Spinal cord (tissue), 10 donors: Measurements from ENCODE around the gene OR5AC2. TPM values are rescaled to one million over a fixed set of nuclear protein-coding genes. Genes with fewer than 3 reads are reported as not detected.

Experiments used
- DNase-seq, 6 donors: peaks; one replicate each; pipeline versions ENCODE4 v3.0.0 to v3.0.0-alpha.2; 2013 to 2015; ENCODE audit warnings: low spot score in 6 of 6, low read depth in 4 of 6
- H3K27ac ChIP-seq: one replicate; pipeline ENCODE4 v1.5.1; 2013; ENCODE audit warnings: low read depth, low read length, control low read depth
- H3K27me3 ChIP-seq: one replicate; pipeline ENCODE4 v1.6.1; 2013; ENCODE audit warnings: low read length; ENCODE audit not compliant: control insufficient read depth, insufficient read depth
- H3K36me3 ChIP-seq: one replicate; pipeline ENCODE4 v1.6.1; 2013; ENCODE audit warnings: low read length; ENCODE audit not compliant: control insufficient read depth, insufficient read depth
- H3K4me1 ChIP-seq: one replicate; pipeline ENCODE4 v1.6.1; 2013; ENCODE audit warnings: low read length; ENCODE audit not compliant: control insufficient read depth, insufficient read depth
- H3K4me3 ChIP-seq: one replicate; pipeline ENCODE4 v1.5.1; 2013; ENCODE audit warnings: low read depth, low read length, control low read depth
- H3K9me3 ChIP-seq: one replicate; pipeline ENCODE4 v1.6.1; 2013; ENCODE audit warnings: low read length; ENCODE audit not compliant: control insufficient read depth, insufficient read depth
- WGBS: methylation state at CpG from one replicate; pipeline ENCODE4 v1.1.5; 2013; ENCODE audit warnings: missing lambda C conversion rate; ENCODE audit not compliant: insufficient coverage; 5-methylcytosine and 5-hydroxymethylcytosine counted together
- polyA plus RNA-seq, 2 donors: library from polyadenylated mRNA; unstranded; fragments of 120-200 nt; gene quantifications; one replicate each; pipeline ENCODE4 v1.2.1, GENCODE V29; 2013; ENCODE audit not compliant: insufficient read length in 2 of 2
- total RNA-seq, 2 donors: library from RNA; depleted of rRNA in 1 of 2; stranded (reverse); fragments of 120-200 nt in 1 of 2; fragments of >200 nt in 1 of 2; gene quantifications; one replicate each; pipeline versions ENCODE4 v1.2.3 to v1.2.4, GENCODE V29; 2013 to 2014
- donor health status: healthy.

OR5AC2 gene
- total and polyA plus RNA-seq, 4 donors = not detected

- DNase-seq = no peak
- no peak overlapping the region for H3K27ac ChIP-seq
- H3K9me3 ChIP-seq = no peaks in the 10 kb centered on the region
- H3K27me3 ChIP-seq = no peaks in the 10 kb centered on the region
- WGBS = no CpG with 5 or more reads among the region's 2 CpGs
- no peaks in the 10 kb centered on the region for H3K36me3 ChIP-seq
- H3K4me3 ChIP-seq = no peak overlapping the region
- H3K4me1 ChIP-seq = no peaks in the 10 kb centered on the region
These were observed 18.1 kb upstream of the OR5AC2 start for GRCh38 chr3:98068824-98069223.

- no peaks in the 10 kb centered on the region for H3K36me3 ChIP-seq
- H3K4me1 ChIP-seq = no peaks in the 10 kb centered on the region
- H3K27me3 ChIP-seq = no peaks in the 10 kb centered on the region
- DNase-seq = no peak
- no peak overlapping the region for H3K4me3 ChIP-seq
- H3K27ac ChIP-seq = no peak overlapping the region
- no peaks in the 10 kb centered on the region for H3K9me3 ChIP-seq
- no CpG with 5 or more reads among the region's 2 CpGs for WGBS
These were observed 16.1 kb upstream of the OR5AC2 start for GRCh38 chr3:98070840-98071239.

- Histone ChIP-seq H3K9me3 (no peaks in the 10 kb centered on the region), H3K4me1 (no peaks in the 10 kb centered on the region), H3K27ac (no peak overlapping the region), H3K4me3 (no peak overlapping the region), H3K36me3 (no peaks in the 10 kb centered on the region), H3K27me3 (no peaks in the 10 kb centered on the region)
- WGBS = 58% methylated on average over 1 of the region's 1 CpG
- no peak for DNase-seq
These were observed 13.5 kb upstream of the OR5AC2 start for GRCh38 chr3:98073486-98073885.

- Histone ChIP-seq H3K36me3 (no peaks in the 10 kb centered on the region), H3K4me3 (no peak overlapping the region), H3K27ac (no peak overlapping the region), H3K27me3 (no peaks in the 10 kb centered on the region), H3K4me1 (no peaks in the 10 kb centered on the region), H3K9me3 (no peaks in the 10 kb centered on the region)
- 90% methylated on average over 2 of the region's 5 CpGs for WGBS
- DNase-seq = no peak
These were observed 8.9 kb downstream of the OR5AC2 start for GRCh38 chr3:98095882-98096281.

- Histone ChIP-seq H3K27ac (no peak overlapping the region), H3K9me3 (no peaks in the 10 kb centered on the region), H3K36me3 (no peaks in the 10 kb centered on the region), H3K4me3 (no peak overlapping the region), H3K4me1 (no peaks in the 10 kb centered on the region), H3K27me3 (no peaks in the 10 kb centered on the region)
- WGBS = 88% methylated on average over 1 of the region's 4 CpGs
- no peak for DNase-seq
These were observed 12.9 kb downstream of the OR5AC2 start for GRCh38 chr3:98099848-98100247.

- Histone ChIP-seq H3K27ac (no peak overlapping the region), H3K27me3 (no peaks in the 10 kb centered on the region), H3K36me3 (no peaks in the 10 kb centered on the region), H3K4me3 (no peak overlapping the region), H3K4me1 (no peaks in the 10 kb centered on the region), H3K9me3 (peaks cover 5% of the 10 kb centered on the region)
- no peak for DNase-seq
- WGBS = no CpG with 5 or more reads among the region's 1 CpG
These were observed 21.2 kb downstream of the OR5AC2 start for GRCh38 chr3:98108162-98108561.

GRCh38 chr3:98109807-98110549 lies 23.0 kb downstream of the OR5AC2 start:
- Histone ChIP-seq H3K36me3 (no peaks in the 10 kb centered on the region), H3K27ac (no peak overlapping the region), H3K9me3 (peaks cover 5% of the 10 kb centered on the region), H3K4me3 (no peak overlapping the region), H3K27me3 (no peaks in the 10 kb centered on the region), H3K4me1 (no peaks in the 10 kb centered on the region)
- 80% methylated on average over 3 of the region's 4 CpGs for WGBS
- DNase-seq = no peak

- DNase-seq = no peak
- no peaks in the 10 kb centered on the region for H3K27me3 ChIP-seq
- no peak overlapping the region for H3K27ac ChIP-seq
- H3K9me3 ChIP-seq = peaks cover 5% of the 10 kb centered on the region
- H3K36me3 ChIP-seq = no peaks in the 10 kb centered on the region
- H3K4me3 ChIP-seq = no peak overlapping the region
- no peaks in the 10 kb centered on the region for H3K4me1 ChIP-seq
These were observed 23.6 kb downstream of the OR5AC2 start for GRCh38 chr3:98110550-98110908.

- H3K27ac ChIP-seq = no peak overlapping the region
- peaks cover 5% of the 10 kb centered on the region for H3K9me3 ChIP-seq
- no peak for DNase-seq
- H3K4me3 ChIP-seq = no peak overlapping the region
- WGBS = 67% methylated on average over 1 of the region's 3 CpGs
- no peaks in the 10 kb centered on the region for H3K27me3 ChIP-seq
- no peaks in the 10 kb centered on the region for H3K36me3 ChIP-seq
- no peaks in the 10 kb centered on the region for H3K4me1 ChIP-seq
These were observed 27.3 kb downstream of the OR5AC2 start for GRCh38 chr3:98114264-98114663.

- Histone ChIP-seq H3K4me3 (no peak overlapping the region), H3K27ac (no peak overlapping the region), H3K36me3 (no peaks in the 10 kb centered on the region), H3K4me1 (no peaks in the 10 kb centered on the region), H3K27me3 (no peaks in the 10 kb centered on the region), H3K9me3 (peaks cover 5% of the 10 kb centered on the region)
- no peak for DNase-seq
- WGBS = no CpG with 5 or more reads among the region's 1 CpG
These were observed 28.7 kb downstream of the OR5AC2 start for GRCh38 chr3:98115717-98116116.
